Lung (tissue), 12 donors: Measurements from ENCODE around the gene ANKRD11. TPM values are rescaled to one million over a fixed set of nuclear protein-coding genes. Genes with fewer than 3 reads are reported as not detected.
A peak's percentile ranks its signal among the peaks of the same experiment; 100 is the strongest.
"Not testable (repeated sequence)": the region's sequence is repeated elsewhere in the genome, so short reads cannot be mapped to it uniquely, and the experiment has no call there.

ENCODE experiments used
- ATAC-seq: fragments of 200-7000 bp; cut with Tn5 transposase; one replicate; pipeline ENCODE4 v1.9.1; 2020; ENCODE audit warnings: moderate number of reproducible peaks; ENCODE audit not compliant: insufficient read depth, low FRiP score
- DNase-seq, 3 donors: peaks; one replicate each; pipeline ENCODE4 v3.0.0-alpha.2; 2013 to 2017
- H3K27ac ChIP-seq, 2 donors: one replicate each; pipeline ENCODE4 v1.5.1; 2013; ENCODE audit warnings: mild to moderate bottlenecking in 2 of 2, moderate library complexity in 2 of 2, control low read depth in 1 of 2, inconsistent platforms in 1 of 2, low read depth in 1 of 2, low read length in 1 of 2
- H3K27me3 ChIP-seq, 3 donors: one replicate each; pipeline ENCODE4 v1.5.1; 2013; ENCODE audit warnings: low read length in 2 of 3; ENCODE audit not compliant: control insufficient read depth in 3 of 3, insufficient read depth in 3 of 3
- H3K36me3 ChIP-seq, 4 donors: one replicate each; pipeline ENCODE4 v1.5.1; 2013; ENCODE audit warnings: low read length in 4 of 4, mild to moderate bottlenecking in 1 of 4, moderate library complexity in 1 of 4; ENCODE audit not compliant: control insufficient read depth in 4 of 4, insufficient read depth in 4 of 4
- H3K4me1 ChIP-seq, 5 donors: one replicate each; pipeline ENCODE4 v1.5.1; 2013; ENCODE audit warnings: low read length in 5 of 5, mild to moderate bottlenecking in 2 of 5, moderate library complexity in 1 of 5; ENCODE audit not compliant: control insufficient read depth in 5 of 5, insufficient read depth in 5 of 5
- H3K4me3 ChIP-seq: one replicate; pipeline ENCODE4 v1.5.1; 2013; ENCODE audit warnings: mild to moderate bottlenecking, control low read depth, moderate library complexity
- H3K9ac ChIP-seq, 2 donors: one replicate each; pipeline ENCODE4 v1.5.1; 2013; ENCODE audit warnings: low read length in 2 of 2, control low read depth in 1 of 2; ENCODE audit not compliant: insufficient read depth in 1 of 2
- H3K9me3 ChIP-seq, 4 donors: one replicate each; pipeline ENCODE4 v1.5.1; 2013; ENCODE audit warnings: low read length in 3 of 4, mild to moderate bottlenecking in 1 of 4, moderate library complexity in 1 of 4; ENCODE audit not compliant: control insufficient read depth in 4 of 4, insufficient read depth in 3 of 4
- CTCF ChIP-seq: IDR thresholded peaks from 2 replicates; pipeline ENCODE4 v1.5.1; 2012; ENCODE audit warnings: mild to moderate bottlenecking; ENCODE audit errors: control extremely low read depth, extremely low read depth
- WGBS, 2 donors: extraction: QIAGEN DNeasy Blood & Tissue Kit; methylation state at CpG; one replicate each; pipeline ENCODE4 v1.1.7; 2013; 5-methylcytosine and 5-hydroxymethylcytosine counted together
- polyA plus RNA-seq, 2 donors: library from polyadenylated mRNA; stranded (reverse); fragments of 200-250 nt; gene quantifications; one replicate each; pipeline ENCODE4 v1.2.1, GENCODE V29; 2013
- total RNA-seq, 2 donors: library from RNA; depleted of rRNA in 1 of 2; stranded (reverse); fragments of >200 nt in 1 of 2; gene quantifications; one replicate each; pipeline ENCODE4 v1.2.1, GENCODE V29; 2014 to 2021
- donor health status: control.
- donor health status: control.
- donor health status: Bipolar disorder and iron deficiency.
- donor health status: healthy.
- donor health status: DM: yes; HTN: yes; CAD: no.

Gene ANKRD11
- total and polyA plus RNA-seq, 4 donors: 58.5 to 162 (median 89.5) TPM

- Histone ChIP-seq H3K9me3 (no peaks in the 10 kb centered on the region), H3K27me3 (no peaks in the 10 kb centered on the region), H3K36me3 (no peaks in the 10 kb centered on the region), H3K27ac (peak overlapping the region in 1 of 2 donors; percentile 15), H3K4me1 (peaks cover 3 to 30% (median 25%) of the 10 kb centered on the region in 5 donors), H3K4me3 (no peak overlapping the region), H3K9ac (no peak overlapping the region)
- DNase-seq: no peak
- 58 to 62% methylated on average over 4 of the region's 4 CpGs for WGBS, 2 donors
- TF ChIP-seq CTCF: no peak
- no peak for ATAC-seq
Measured at GRCh38 chr16:89431630-89432029, 58.7 kb downstream of the ANKRD11 start.

- no peaks in the 10 kb centered on the region for H3K36me3 ChIP-seq
- no peak overlapping the region for H3K9ac ChIP-seq
- no peaks in the 10 kb centered on the region for H3K9me3 ChIP-seq
- no peaks in the 10 kb centered on the region for H3K27me3 ChIP-seq
- no peak for DNase-seq
- no peak overlapping the region for H3K27ac ChIP-seq
- H3K4me1 ChIP-seq: peaks cover 3 to 30% (median 27%) of the 10 kb centered on the region in 5 donors
- no peak overlapping the region for H3K4me3 ChIP-seq
- 42 to 62% methylated on average over 12 of the region's 12 CpGs for WGBS, 2 donors
- no peak for TF ChIP-seq CTCF
- ATAC-seq: peak; percentile 59
Measured at GRCh38 chr16:89431158-89431584, 59.2 kb downstream of the ANKRD11 start.

- 66 to 84% methylated on average over 19 of the region's 19 CpGs for WGBS, 2 donors
- Histone ChIP-seq H3K9me3 (no peaks in the 10 kb centered on the region), H3K4me3 (no peak overlapping the region), H3K36me3 (no peaks in the 10 kb centered on the region), H3K27me3 (no peaks in the 10 kb centered on the region), H3K9ac (no peak overlapping the region), H3K4me1 (peaks cover 3 to 32% (median 30%) of the 10 kb centered on the region in 5 donors), H3K27ac (no peak overlapping the region)
- ATAC-seq (no peak), DNase-seq (no peak)
- no peak for TF ChIP-seq CTCF
Measured at GRCh38 chr16:89430436-89431157, 59.8 kb downstream of the ANKRD11 start.

- H3K9ac ChIP-seq, H3K27me3 ChIP-seq, DNase-seq, H3K36me3 ChIP-seq, H3K4me3 ChIP-seq, ATAC-seq, H3K9me3 ChIP-seq, H3K27ac ChIP-seq: not testable (repeated sequence)
- H3K4me1 ChIP-seq: peaks cover 3 to 35% (median 27%) of the 10 kb centered on the region in 5 donors
- 95 to 98% methylated on average over 7 of the region's 7 CpGs for WGBS, 2 donors
Measured at GRCh38 chr16:89428605-89429004, 61.8 kb downstream of the ANKRD11 start.
